Muscle of back (tissue), 11 donors: Measurements from ENCODE around the gene ADTRP. TPM values are rescaled to one million over a fixed set of nuclear protein-coding genes. Genes with fewer than 3 reads are reported as not detected.

Source experiments
- DNase-seq, 3 donors: peaks; one replicate each; pipeline versions ENCODE4 v3.0.0 to v3.0.0-alpha.2; 2013
- polyA plus RNA-seq, 10 donors: library from polyadenylated mRNA; unstranded; fragments of 120-200 nt; gene quantifications; one replicate each; pipeline ENCODE4 v1.2.1, GENCODE V29; 2013; ENCODE audit not compliant: insufficient read length in 10 of 10

The ADTRP gene
- polyA plus RNA-seq, 10 donors, result 0.13 to 1.8 (median 0.55) TPM

DNA sequence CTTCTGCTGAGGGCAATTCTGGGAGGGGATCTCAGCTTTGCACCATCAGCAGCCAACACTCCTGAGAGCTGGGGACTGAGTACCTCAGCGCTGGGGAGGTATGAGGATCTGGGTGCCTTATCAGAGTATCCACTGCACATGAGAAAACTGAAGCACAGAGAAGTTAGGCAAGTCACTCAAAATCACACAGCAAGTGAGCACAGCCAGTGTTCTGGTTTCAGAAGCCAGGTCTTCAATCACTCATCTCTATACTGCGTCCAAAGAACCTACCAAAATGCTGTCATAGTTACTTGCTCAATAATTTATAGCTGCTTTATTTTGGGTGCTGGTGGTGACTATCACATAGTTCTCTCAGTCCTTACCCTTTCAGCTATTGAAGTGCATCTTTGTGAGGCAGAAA is 5.0 kb downstream of the ADTRP start:
- DNase-seq, result no peak

DNA sequence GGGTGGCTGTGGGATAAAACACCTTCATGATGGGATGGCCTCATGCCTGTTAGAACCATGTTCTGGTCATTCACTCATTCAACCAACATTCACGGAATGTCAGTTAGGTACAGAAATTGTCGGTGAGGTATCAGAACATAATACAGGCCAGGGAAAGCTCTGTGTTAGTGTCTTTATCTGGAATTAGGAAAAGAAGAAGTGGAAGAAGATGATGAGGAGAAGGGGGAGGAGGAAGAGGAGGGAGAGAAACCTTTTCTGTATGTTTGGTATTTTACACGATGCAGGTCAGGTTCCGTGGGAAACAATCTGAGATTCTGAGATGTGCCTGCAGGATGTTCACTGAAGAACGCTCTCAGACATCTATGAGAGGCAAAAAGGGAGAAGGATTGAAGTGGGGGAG is 5.6 kb downstream of the ADTRP start:
- DNase-seq, result no peak

DNA sequence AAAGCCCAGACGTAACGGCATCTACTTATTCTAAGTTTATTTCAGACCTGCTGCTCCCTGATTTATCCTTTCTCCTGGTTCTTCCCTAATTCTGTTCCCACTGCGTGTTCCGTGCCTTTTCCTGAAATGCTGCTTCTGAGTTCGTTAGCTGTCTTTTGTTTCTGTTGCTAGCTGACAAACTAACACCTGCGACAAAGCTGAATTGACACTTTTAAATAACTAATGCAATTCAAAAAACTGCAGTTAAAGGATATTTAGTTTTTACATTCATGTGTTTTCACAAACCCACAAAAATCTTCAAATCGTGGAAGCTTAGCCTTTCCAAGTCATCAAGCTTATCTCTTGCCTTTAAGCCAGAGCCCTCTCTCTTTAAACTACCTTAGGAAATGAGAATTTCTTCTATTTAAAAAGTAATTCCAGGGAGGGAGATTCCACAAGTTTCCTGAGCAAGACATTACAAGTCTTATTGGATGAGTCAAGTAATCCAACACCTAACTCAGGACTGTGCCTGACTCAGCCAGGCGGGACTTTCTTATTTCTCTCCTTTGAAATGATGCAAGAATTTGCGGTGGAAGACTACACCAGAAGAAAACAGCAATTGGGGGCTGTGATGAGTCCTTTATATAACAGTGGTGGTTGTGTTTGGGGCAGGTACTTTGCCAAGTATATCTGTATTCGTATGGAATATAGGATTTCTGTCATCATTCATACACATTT is 6.3 kb downstream of the ADTRP start:
- peak in 2 of 3 donors; percentile 14 to 91 for DNase-seq

- no peak for DNase-seq
Measured at GRCh38 chr6:11771473-11772048, 7.0 kb downstream of the ADTRP start.

GRCh38 chr6:11770546-11771466 is 7.8 kb downstream of the ADTRP start:
- DNase-seq, result peak; percentile 81 to 98 (median 92)

DNA sequence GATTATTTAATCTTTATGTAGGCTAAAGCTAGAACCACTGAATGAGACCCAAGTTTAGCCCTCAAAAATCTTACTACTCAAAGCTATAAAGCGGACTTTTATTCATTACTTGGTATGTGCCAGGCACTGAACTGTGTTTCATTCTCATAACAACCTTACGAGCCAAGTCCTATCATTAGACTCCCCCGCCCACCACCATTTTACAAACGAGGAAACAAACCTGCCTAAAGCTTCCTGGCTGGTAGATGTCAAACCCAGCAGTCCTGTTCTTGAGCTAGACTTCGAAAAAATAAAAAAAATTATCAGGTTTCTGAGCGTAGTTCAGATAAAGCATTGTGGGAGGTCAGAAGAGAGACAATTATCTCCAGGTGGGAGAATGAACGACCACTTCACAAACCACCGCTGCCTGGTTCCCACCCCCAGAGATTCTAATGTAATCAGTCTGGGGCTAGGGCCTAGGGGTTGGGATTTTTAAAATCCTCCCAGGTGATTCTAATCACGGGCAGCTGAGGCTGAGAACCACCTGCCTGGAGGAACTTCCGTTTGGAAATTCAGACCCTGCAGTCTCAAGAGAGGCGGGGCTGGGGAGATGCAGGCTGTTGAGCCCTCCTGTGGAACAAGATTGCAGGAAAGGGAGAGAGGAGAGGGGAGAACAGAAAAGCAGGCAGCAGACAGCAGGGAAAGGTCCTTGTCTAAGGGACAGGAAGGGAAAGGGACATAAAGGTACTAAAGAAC is 8.6 kb downstream of the ADTRP start:
- DNase-seq, result no peak

- DNase-seq, result no peak
Measured at GRCh38 chr6:11769244-11769643, 9.4 kb downstream of the ADTRP start.

DNA sequence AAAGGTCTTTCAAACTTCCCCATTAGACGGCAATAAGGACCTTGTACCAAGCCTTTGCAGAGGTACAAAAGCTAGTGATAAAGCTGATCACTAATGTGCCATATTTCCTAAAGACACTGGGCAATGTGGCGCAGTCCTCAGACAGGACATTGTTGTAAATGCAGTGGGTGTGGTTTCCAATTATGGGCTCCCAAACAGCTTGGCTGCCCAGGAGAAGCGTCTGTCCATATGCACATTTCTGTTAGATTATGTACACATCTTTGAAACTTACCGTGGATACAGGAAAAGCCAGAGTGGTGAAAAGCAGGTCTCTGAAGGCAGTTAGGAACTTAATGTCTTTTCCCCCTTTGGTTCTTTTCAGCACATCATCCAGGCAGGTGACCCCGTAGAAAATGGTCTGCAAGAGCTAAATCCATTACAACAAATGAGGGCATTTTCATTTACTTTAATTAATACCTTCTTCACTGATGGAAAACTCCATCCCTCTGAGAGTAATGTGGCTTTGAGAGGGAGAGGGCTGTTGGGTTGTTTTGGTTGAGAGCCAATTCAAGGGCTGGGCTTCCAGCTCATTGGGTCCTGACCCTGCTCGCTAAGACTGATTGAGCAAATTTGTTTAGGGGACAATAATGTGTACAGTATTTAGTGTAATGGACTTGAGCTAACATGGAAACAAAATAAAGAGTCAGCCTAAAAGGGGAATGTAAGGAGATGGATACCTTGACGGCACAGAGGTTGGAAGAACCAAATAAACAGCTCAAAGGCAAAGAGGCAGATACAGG is 10.4 kb downstream of the ADTRP start:
- no peak for DNase-seq

GRCh38 chr6:11767458-11767857 is 11.1 kb downstream of the ADTRP start:
- DNase-seq, result no peak

GRCh38 chr6:11766589-11767450 is 11.8 kb downstream of the ADTRP start:
- peak in 1 of 3 donors; percentile 93 for DNase-seq

- DNase-seq, result peak in 1 of 3 donors; percentile 24
Measured at GRCh38 chr6:11766043-11766442, 12.6 kb downstream of the ADTRP start.

GRCh38 chr6:11764250-11764604 is 14.4 kb downstream of the ADTRP start:
- no peak for DNase-seq

- no peak for DNase-seq
Measured at GRCh38 chr6:11763460-11764249, 14.9 kb downstream of the ADTRP start.

GRCh38 chr6:11762794-11763459 is 15.7 kb downstream of the ADTRP start:
- DNase-seq, result no peak

GRCh38 chr6:11761744-11762620 is 16.6 kb downstream of the ADTRP start:
- DNase-seq, result no peak

GRCh38 chr6:11760015-11760473 is 18.6 kb downstream of the ADTRP start:
- DNase-seq, result no peak

DNA sequence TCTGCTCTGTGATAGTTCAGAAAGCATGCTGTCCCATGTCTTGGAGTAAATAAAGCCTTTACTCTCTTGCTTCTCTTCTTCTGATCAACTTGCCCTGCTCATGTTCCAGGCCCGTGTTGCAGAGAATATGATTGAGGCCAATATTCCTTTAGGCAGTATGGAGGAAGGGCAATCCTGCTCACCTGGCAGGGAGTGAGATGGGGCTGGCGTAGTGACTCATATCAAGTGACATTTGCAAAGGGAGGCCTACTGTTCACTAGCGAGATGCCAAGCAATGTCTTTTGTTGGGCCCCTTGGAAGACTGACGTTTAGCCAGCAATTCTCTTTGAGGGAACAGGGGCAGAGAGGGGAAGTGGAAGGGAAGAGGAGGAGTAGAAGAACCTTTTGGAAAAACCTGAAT is 19.7 kb downstream of the ADTRP start:
- DNase-seq, result no peak

- no peak for DNase-seq
Measured at GRCh38 chr6:11756726-11757125, 21.9 kb downstream of the ADTRP start.
